HG03108 (cell line): ENCODE measurements around the gene CDH24.
A peak's percentile ranks its signal among the peaks of the same experiment; 100 is the strongest.
"Not testable (repeated sequence)": the region's sequence is repeated elsewhere in the genome, so short reads cannot be mapped to it uniquely, and the experiment has no call there.

ENCODE experiments used
- ATAC-seq: cut with Tn5 transposase; IDR thresholded peaks from one replicate; pipeline ENCODE4 v1.9.1; 2021; ENCODE audit warnings: moderate library complexity; ENCODE audit not compliant: unreplicated experiment

The CDH24 gene

DNA sequence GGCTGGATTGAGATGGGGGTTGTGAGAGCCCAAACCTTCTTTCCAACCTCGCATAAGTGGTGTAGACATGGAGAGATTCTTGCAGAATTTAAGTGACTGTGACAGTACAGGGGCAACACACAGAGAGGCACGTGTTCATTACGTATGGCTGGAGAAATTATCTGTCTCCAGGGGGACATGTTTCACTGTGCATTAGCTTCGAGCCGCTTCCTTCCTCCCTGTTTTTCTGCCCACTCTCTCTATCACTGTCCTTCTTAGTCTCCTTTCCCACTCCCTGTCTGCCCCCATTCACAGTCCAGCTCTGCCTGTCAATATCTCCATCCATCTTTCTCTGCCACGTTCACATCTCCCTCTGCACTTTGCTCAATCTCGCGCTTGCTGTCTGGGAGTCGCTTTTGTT is 35.9 kb downstream of the CDH24 start:
- no peak for ATAC-seq

DNA sequence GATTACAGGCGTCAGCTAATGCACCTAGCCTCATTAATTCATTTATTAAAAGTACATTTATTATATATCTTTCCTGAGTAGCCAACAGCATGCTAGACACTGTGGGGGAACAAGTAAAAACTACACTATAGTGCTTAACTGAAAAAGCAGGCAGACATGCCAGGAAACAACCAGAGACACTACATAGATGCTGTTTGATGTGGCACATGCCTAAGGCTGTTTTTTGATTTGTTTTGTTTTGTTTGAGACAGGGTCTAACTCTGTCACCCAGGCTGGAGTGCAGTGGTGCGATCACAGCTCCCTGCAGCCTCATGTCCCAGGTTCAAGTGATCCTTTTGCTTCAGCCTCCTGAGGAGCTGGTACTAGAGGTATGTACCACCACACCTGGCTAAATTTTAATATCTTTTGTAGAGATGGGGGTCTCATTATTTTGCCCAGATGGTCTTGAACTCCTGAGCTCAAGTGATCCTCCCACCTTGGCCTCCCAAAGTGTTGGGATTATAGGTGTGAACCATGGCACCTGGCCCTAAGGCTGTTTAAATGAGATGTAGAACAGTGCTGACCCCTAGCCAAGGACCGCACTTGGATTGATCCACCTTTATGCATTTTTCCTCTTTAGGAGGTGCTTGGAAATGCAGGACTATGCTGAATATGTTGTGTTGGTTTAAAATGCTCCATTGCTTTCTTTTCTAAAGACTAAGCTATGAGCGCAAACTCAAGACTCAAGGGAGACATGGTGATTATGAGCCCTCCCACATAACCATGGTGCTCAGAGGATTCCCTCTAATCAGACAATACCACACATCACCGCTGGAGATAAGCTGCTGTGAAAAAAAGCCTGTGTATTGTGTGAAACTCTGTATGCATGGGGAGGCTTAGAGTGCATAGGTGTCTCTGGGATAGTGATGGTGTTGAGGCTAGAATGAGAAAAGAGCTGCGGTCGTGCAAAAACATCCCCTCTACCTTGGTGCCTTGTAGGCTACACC is 36.9 kb downstream of the CDH24 start:
- no peak for ATAC-seq

DNA sequence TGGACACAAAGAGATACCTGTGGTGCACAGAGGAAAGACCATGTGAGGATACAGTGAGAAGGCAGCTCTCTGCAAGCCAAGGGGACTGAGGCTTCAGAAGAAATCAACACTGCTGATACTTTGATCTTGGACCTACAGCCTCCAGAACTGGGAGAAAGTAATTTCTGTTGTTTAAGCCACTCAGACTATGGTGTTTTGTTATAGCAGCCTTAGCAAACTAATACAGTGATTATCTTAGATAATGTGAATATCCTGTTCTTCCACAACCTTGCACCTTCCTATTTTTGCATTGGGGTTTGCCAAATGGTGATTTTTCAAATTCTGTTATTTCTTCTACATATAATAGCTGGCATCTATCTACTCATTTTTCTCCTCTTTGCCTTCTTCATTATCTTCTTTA is 39.2 kb downstream of the CDH24 start:
- ATAC-seq: no peak

DNA sequence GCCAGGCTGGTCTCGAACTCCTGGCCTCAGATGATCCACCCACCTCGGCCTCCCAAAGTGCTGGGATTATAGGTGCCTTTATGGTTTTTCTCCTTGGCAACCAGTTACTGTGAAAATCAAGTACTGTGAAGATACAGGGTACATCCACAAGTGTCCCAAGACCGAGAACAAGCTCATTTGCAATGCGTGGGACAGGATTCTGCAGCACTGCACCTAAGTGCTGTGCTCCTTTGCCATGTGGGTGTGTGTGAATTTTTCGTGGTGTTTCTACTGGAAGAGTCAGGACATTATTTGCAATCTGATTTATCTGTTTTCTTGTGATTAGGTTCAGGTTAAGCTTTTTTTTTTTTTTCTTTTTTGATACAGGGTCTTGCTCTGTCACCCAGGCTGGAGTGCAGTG is 40.2 kb downstream of the CDH24 start:
- ATAC-seq: no peak

DNA sequence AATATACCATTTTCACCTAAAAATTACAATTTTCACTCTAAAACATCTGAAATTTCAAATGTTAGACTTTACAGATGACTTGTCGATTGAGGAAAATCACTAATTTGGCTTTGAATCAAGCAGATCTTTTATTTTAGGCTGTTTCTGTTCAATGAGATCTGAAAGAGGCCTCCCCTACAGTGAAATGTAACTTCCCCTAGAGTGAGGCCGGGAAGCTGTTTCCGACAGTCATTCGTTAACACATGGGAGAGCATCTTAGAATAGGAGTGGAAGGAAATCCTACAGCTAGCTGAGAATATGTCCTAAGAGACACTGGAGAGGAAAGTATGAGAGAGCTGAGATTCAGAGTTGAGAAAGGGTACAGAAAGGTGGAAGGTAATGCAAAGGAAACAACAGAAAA is 41.7 kb downstream of the CDH24 start:
- ATAC-seq: no peak

DNA sequence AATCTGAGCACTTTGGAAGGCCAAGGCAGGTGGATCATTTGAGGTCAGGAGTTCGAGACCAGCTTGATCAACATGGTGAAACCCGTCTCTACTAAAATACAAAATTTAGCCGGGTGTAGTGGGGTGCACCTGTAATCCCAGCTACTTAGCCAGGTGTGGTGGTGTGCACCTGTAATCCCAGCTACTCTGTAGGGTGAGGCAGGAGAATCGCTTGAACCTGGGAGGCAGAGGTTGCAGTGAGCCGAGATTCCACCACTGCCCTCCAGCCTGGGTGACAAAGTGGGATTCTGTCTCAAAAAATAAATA is 43.6 kb downstream of the CDH24 start:
- not testable (repeated sequence) for ATAC-seq

DNA sequence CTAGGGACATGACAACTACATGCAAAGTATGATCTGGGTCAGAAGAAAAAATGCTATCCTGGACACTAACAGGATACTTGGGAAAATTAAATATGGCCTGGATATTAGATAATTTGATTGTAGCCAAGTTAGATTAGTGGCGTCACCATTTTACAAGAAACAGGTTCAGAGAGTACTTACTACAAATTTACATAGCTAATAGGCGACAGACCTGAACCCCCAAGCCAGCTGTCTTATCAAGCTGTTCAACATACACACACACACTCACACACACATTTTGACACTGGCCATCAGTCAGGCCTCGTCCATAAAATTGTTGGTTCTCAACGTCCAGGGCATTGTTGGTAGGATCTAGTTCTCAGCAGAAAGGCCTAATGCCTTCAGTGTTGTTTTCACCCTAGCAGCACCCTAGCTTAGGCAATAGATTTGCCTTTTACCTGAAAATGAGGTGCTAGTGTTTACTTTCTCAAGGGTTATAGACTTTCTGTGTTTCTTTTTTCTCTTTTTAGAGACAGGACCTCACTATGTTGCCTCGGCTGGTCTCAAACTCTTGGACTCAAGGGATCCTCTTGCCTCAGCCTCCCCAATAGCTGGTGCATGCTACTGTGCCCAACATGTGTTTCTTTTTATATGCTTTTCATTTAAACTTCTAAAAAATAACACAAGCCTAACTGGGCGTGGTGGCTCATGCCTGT is 44.1 kb downstream of the CDH24 start:
- ATAC-seq: no peak

DNA sequence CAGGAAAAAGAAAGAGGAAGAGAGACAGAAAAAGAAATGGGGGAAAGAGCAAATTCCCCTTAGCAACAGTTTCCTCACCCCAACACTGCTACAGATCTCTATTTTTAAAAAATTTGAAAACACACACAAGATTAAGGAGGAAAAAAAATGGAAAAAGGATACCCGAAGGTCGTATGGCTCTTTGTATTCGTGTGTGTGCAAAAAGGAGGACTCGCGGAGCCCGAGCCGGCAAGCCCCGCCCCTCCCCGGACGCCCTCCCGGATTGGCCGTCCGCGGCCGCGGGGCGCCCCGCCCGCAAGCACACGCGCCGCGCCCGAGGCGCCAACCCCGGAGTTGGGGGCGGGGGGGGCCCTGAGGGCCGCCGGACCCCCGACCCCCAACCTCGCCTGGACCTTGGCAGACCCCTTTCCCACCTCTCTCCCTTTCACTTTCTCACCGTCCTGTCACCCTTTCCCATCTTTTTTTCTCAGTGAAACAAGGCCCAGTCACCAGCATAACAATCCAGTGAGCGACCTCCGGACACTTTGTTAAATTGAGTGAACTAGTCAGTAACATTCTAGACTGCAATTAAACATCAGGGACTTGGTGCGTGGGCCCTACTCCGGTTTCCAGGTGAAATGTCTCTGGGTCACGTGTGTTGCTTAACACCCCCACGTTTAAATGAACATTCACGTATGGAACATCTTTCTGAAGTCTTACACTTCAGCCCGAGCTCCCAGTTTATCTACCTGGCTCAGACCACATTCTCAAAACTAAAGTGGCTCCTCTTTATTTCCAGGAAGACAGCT is 47.2 kb downstream of the CDH24 start, which contains the start of gene C14orf93:
Gene C14orf93 (minus strand): TSS at position 205 of the 788 bp plus-strand sequence. CDS start 11,120 bp downstream, outside the sequence.
- no peak for ATAC-seq

DNA sequence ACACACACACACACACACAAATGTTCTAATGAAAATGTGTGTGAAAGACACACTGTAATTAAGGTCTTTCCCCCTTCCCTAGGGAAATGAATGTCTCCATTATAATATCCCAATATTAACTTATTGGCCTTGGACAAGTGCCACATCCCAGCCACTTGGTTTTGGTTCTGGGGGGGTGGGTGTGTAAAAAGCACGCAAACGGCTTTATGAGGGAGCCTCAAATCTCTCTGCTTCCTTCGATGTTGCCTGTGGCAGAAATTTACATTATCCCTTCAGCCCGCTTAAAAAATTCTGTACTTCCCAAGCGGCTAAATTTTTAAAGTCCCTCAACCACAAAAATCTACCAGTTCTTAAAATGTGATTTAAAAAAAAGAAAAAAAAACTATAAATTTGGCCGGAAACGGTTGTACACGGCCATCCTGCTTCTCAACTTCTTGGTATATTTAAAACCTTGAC is 47.8 kb downstream of the CDH24 start:
- ATAC-seq: no peak

DNA sequence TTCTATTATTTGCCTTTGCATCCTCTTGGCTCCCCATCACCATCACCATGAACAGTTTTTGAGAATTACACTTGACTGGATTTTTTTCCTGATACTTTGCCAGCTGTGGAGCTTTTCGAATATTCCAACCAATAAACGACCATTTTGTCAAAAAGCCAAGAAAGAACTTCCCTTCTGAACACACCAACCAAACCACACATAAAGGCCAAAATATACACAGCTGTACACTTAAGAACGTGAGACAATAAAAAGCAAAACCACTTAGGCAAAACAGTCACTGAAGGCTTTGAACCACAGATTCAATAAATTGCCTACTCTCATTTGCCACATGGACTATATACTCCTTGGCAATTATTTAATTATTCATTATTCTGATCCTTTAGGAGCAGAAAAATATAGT is 48.5 kb downstream of the CDH24 start:
- no peak for ATAC-seq

DNA sequence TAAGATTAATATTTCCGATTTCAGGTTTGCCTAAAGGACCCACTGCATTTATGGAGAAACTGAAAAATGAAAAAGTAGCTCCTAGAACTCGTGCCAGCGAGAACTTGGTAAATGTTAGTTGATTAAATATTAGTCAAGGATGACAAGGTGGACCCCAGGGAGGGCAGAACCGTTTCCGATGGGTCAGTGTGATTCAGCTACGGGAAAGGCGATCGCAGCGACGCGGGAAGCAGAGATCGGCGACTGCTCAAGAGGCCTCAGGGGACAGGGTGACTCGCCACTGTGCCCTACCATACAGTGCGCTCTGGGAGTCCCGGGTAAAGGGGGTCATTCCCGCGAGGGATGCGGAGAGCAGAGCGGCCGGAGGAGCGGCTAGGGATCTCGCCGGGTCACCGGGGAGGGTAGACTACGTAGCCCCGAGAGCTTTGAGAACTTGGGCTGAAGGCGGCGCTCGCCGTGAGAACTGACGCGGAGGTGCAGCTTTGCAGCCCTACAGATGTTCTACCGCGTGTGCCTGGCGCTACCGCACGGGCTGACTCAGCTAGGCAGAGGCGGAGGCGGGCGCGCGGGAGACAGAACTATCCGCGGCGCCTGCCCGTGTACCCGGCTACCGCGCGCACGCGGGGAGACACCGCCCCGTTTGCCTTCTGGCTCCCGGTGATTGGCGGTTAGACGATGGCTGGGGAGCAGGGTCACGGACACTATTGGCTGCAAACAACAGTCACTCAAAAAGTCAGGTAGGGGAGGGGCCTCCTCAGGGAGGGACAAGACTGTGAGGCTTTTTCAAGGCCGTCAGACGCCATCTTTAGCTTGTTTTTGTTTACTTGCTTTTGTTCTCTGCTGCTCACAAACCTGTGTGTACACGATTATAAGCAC is 50.5 kb downstream of the CDH24 start:
- ATAC-seq: peak; percentile 95

DNA sequence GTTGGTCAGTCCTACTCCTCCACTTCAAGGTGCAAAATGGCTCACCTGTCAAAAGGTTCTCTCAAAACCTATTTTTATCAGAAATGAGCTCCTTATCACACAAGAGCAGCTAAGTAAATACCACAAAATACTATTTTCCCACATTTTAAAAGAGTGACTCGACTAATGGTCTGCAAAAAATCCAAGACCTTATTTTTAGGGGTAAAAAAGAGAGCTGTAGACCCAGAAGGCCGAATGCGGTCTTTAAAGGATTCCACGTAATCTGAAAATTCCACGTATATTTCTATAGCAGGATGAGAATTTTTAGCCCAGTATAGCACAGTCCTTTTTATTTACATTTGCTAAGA is 51.2 kb downstream of the CDH24 start:
- no peak for ATAC-seq

DNA sequence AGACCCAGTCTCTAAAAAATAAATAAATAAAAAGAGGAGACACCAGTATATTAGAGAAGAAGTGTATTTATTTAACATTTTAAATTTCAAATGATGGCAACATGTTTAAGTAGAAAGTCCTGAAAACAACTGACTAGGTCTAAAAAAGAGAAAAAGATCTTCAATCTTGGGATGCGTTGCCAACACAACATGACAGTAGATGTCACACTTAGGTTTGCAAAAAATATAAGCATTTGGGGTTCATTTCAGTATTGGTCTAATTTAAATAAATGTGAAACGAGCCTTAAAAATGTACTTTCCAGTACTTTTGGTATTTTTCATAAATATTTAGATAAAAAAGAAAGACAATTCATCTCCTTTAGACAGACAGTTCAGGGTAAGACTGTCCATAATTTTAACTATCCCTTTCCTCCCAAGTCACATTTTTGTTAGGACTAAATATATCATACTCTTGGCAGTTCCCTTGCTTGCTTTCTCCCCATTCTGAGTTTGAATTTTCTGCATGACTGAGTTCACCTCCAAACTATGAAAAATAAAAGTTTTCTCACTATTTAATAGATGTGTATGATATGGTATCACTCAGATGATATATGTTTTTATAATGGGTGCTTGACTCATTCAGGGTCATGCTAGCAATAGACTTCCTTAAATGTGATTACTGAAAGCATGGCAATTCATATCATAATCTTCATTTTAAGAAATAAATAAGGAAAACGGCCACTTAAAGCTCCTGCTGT is 51.7 kb downstream of the CDH24 start:
- ATAC-seq: no peak

DNA sequence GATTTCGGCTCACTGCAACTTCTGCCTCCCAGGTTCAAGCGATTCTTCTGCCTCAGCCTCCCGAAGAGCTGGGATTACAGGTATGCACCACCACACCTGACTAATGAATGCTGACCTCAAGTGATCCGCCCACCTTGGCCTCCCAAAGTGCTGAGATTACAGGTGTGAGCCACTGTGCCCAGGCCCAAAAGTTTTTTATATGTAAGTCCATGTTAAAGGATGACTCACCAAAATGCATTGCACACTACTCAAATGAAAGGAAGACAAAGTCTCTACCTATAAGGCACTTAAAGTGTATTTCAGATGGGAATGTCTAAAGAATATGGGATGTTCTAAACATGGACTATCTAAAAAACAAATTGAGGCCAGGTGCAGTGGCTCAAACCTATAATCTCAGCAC is 53.0 kb downstream of the CDH24 start:
- not testable (repeated sequence) for ATAC-seq

DNA sequence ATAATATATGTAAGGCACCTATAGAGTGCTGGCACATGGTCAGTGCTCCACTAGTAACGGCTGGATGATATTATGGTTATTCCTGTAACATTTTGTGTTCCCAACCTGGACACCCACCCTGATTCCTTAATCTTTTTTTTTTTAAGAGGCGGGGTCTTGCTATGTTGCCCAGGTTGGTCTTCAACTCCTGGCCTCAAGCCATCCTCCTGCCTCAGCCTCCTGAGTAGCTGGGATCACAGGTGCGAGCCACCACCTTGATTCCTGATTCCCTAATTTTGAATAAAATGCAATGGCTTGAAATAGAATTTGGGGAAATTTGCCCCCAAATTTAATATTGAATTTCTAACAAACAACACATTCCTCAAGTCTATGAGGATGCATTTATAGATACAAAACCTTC is 54.7 kb downstream of the CDH24 start:
- no peak for ATAC-seq

DNA sequence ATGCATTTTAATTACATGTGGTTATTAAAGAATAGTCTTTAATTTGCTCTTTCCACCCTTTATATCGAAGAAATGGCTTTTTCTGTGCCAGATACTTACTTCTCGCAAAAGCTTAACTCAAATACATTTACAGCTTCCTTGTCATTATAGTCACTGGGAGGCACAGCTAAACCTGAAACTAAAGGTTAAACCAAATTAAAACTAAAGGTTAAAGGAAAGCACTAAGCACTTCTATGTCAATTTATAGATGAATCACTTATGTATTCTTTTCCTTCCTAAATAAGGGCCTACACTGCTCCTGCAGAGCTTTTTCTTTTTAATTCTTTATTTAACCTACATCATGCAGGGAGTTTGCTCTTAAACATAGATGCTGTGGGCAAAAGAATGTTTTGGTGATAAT is 56.5 kb downstream of the CDH24 start:
- no peak for ATAC-seq

DNA sequence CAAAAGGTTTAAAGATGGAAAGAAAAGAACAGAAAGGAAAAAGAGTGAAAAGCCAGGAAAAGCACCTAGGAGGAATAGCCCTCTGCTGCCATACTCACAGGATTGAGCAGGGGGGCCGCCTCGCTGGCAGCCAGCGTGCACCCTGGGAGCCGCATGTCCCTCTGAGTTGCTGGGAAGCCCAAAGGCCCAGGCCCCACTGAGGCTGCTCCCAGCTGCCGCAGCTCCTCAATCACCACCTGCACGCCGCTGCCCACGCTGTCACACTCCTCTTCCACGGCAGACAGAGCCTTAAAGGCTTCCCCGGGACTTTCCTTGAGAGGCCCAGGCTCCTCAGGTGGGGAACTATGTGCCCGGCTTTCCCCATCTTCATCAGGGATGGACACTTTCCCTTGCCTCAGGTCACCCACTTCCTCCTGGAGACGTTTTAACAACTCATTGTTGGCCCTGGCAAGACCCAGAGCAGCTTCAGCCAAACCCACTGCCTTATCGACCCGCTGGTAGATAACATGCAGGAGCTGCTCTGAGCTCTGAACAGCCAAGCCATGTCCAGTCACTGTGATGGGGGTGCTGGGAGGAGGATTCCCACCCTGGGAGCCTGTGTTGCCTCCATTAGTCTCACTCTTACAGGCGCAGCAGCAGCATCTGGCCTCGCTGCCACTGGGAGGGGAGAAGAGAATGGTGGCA is 58.8 kb downstream of the CDH24 start:
- no peak for ATAC-seq

DNA sequence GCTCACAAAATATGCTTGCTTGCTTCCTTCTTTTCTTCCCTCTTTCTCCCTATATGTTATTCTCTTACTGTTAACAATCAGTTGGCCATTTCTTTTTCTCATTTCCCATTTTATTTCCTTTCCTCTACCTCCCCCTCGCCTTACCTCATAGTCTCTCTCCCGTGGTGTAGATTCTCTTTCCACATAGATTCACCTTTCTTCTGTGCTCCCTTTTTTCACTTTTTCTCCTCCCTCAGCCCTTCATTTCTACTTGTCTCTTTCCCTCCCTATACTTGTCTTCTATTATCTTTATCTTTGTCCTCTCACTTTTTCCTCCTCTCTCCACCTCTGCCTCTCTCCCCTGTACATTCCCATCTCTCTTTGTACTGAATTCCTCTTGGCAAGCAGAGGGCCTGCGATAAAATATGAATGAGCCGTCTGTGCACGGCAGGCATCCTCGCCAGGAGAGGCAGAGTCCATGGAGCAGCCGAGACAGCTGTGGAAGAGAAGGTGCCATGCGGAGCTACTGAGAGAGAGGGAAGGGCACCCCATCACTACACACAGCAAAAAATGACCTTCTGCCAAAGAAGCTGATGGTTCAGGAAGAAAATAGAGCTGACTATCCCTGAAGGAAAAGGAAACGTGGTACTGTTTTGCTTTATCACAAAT is 59.5 kb downstream of the CDH24 start:
- ATAC-seq: no peak
